CD4-positive, alpha-beta T cell treated with Interleukin-15 for 4 hours (primary cell): ENCODE measurements around the gene DISC1.
"Not testable (repeated sequence)": the region's sequence is repeated elsewhere in the genome, so short reads cannot be mapped to it uniquely, and the experiment has no call there.

Experiments used
- DNase-seq: peaks from one replicate; pipeline ENCODE4 v3.0.0-alpha.2; 2020; ENCODE audit warnings: low spot score

DISC1 gene

DNA sequence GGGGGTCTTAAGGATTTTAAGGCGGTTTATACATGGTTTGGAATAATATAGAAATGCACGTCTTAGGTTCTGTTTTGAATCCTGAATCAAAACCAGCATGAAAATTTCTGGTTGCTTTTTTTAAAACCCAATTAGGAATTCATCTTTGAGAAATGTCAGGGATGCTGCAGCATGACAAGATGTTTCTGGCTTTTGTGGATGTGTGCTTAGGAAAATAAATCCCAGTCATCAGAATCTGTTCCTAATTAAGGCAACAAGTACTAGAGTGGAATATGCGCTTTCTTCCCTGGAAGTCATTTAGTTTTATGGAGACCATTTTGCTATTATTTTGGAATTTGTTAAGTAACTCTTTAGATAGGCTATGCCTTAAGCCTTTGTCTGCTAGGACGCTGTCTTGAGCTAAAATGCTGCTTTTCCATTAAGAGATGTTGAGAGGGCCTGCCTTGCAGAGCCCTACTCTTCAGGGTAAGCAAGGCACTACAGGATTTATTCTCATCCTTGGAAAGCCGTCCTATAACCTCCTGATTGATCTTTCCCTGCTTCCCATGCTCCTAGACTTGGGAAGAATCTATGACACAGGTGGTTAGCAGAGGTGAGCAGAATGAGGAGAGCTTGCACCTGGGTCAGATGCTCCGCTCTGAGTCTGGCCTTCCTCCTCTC, 332.8 kb downstream of the DISC1 start:
- no peak for DNase-seq

DNA sequence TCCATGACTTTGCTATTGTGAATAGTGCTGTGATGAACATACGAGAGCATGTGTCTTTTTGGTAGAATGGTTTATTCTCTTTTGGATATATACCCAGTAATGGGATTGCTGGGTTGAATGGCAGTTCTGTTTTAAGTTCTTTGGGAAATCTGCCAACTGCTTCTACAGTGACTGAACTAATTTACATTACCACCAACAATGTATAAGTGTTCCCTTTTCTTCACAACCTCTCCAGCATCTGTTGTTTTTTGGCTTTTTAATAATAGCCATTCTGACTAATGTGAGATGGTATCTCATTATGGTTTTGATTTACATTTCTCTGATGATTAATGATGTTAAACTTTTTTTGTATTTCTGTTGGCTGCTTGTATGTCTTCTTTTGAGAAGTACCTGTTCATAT, 335.2 kb downstream of the DISC1 start:
- DNase-seq = not testable (repeated sequence)

DNA sequence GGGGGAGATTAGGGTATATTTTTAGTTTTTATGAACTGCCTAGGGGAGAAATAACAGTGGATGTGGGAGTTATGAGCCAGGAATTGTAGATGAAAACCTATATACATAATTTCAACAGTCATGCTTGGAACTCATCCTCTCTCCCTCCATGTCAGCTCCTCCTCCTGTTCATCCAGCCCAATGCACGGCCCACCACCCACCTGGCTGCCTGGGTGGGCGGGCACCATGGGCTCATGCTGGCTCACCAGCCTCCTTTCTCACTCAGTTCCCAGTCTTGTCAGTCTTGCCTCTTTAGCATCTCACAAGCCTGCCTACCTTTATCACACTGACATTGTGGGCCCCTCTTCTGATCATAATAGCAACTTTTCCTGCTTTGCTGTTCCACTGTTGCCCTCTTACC, 336.0 kb downstream of the DISC1 start:
- DNase-seq = no peak

DNA sequence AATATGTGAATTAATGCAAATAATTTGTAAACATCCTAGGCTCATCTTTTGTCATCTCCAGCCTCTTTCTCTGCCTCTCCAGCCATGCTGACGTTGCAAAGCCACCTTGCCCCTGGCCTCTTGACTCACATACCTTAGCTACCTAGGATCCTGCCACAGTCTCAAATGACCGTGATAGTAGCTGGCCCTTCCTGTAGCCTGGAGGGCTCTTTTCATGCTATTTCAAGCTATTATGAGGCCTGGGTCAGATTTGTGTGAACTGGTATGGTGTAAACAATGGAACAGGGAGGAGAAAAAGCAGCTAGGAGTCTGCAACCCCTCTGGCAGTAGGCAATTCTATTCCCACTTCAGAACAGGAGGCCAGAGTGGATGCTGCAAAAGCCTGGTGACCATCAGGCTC, 337.7 kb downstream of the DISC1 start:
- no peak for DNase-seq

DNA sequence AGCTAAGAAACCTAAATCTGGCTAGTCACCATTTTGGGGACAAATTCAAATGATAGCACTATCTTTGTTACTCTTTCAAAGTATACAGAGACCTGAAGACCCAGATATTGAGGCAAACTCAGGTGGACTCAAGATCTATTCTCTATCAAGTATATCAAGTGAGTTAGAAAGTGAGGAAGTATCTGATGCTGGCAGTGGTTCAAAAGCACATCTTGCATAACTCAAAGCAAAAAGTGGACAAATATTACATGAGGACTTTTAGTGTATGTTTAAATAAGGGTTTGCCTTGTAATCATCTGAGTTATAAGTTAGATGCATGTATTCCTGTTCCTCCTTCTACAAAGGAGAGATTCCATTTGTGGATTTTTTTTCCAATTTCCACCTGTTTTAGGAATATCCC, 338.4 kb downstream of the DISC1 start:
- no peak for DNase-seq

DNA sequence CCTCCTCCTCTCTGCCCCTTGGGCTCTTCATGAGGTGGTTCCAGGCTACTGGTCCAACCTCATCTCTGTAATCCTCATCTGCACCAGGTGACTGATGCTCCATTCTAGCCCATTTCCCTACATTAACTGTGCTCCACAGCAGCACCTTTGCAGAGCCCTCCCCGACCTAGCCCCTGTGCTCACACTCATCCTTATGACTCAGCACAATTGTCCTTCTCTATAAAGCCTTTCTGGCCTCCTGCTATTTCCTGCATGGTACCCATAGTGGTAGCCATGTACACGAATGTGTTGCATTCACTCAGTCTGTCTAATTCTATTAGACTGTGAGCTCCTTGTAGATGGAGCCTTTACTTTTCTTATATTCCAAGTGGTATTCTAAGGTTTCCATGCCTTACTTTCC, 339.0 kb downstream of the DISC1 start:
- DNase-seq = no peak

DNA sequence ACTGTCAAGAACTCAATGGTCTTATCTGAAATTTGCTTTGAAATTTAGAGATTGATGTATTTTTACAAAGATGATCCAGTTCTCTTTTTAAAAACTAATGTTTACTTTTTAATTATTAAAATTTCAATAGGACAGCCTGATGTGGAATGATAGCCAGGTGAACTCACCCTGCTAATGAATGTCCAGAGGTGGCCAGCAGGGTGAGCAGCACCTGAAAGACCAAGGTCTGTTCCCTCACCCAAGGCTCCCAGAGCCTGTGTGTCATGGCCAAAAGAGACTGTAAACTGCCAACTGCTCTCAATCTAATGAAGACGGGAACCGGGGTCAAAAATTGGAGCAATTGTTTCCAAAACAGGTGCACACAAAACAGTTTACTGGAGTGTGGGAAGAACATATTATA, 340.4 kb downstream of the DISC1 start:
- DNase-seq = no peak

DNA sequence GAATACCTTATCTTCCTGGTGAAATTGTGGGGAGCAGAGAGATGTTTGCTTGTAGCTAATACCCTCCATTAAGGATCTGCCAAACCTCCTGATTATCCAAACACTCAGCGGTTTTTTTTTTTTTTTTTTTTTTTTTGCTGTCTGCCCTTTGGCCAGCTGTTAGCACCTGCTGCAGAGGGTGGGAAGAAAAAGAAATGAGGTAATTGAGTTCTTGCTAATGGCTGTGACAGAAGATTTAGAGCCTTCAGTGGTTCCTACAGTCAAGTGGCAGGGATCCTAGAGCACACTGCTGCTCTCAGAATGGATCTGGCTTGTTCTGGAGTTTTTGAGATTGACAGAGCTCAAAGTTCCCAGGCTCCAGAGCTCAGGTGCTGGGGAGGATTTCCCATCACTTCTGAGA, 342.5 kb downstream of the DISC1 start:
- no peak for DNase-seq

DNA sequence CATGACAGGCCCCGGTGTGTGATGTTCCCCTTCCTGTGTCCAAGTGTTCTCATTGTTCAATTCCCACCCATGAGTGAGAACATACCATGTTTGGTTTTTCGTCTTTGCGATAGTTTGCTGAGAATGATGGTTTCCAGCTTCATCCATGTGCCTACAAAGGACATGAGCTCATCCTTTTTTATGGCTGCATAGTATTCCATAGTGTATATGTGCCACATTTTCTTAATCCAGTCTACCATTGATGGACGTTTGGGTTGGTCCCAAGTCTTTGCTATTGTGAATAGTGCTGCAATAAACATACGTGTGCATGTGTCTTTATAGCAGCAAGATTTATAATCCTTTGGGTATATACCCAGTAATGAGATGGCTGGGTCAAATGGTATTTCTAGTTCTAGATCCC, 343.2 kb downstream of the DISC1 start:
- DNase-seq = not testable (repeated sequence)

DNA sequence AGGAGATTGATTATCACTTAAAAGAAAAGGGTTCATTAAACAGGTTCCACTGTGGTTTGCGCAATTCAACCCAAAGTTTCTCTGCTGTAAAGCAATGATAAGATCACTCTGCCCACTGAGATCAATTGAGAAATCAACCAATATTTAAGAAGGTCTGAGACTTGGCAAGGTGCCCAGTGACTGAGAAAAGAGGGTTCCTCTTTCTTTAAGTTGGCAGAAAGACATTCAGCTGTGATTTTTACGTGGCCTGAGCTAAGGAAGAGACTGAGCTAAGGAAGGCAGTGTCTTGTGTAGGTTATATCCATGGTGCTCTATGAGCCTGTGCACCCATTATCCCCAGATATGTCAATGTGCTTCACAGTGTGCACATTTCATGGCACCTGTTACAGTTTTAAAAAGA, 344.1 kb downstream of the DISC1 start:
- DNase-seq = no peak

DNA sequence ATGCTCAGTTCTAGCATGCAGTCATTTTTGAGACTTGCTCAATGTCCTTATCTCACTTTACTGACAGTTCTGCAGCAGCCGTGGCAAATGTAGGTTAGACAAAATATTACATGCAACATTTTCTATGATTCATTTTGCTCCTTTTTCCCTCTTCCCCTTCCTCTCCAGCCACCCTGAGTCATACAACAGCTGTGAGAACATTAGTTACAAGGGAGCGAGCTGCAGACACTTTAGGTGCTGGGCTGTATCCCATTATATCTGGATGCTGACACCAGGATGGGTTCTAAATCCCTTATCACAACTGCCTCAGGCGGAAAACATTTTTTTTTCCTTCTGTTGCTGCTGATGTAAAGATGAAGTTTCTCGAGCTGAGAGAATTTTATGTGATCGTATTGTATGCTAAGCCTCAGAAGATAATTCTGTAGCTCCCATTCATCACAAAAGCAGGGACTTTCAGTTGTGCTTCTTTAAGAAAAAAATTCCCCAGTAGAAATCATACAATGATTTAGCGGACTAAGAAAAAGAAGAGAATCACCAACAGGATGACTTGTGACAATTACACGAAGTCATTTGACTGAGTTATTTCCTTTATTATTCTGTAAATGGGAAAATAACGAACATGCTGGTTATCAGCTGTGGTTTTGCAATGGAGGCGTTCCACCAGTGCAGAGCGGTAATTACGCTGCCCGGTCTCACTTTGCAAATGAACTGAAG, 345.0 kb downstream of the DISC1 start:
- DNase-seq = no peak

DNA sequence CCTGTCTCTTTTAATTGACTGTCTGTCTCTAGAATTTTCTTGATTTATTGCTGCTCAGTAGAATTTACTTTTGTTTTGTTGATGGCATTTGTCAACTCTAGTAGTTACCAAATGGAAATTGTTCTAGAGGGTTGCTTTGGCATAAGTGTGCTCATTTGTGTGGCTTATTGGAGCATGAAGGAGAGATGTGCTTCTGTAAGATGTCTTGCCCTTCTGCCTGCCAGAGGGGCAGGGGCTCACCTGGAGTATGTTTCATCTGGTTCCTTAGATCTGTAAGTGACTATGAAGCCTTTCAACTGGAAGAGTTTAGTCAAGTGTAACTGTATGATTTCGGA, 345.5 kb downstream of the DISC1 start:
- no peak for DNase-seq

DNA sequence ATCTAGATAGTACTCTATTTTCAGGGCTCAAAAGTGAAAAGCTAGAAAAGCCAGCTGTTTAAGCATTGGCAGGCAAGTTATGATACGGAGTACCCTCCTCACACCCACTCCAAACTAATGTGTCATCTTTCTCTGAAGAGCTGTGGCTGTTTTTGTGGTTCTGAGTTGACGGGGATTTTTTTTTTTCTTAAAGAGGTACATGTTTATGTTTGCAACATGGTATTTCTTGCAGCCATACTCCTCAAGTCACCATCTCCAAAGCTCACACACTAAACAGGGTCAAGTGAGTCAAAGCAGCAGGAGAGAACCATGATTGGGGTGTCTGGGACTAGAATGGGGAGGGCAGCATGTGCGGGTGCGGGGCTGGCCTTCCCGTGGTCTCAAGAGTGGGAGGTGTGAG, 347.2 kb downstream of the DISC1 start:
- DNase-seq = peak; percentile 4

DNA sequence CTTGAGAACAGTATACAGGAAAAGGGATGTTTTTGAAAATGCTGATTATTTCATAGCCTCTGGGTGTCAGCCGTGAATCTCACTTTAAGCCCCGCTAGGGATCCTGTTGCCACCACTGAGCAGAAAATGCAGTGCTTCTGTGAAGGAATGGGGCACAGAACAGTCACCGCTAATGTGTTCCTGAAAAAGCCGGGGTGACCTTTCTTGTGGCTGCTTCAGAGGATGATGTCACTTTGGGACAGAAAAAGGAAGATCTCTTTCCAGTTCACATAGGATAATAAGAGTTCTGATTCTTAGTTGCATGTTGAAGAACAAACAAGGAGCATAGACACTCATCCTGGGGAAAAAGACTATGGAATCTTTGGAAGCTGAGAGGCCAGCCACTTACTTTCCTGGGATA, 349.6 kb downstream of the DISC1 start:
- DNase-seq = no peak

DNA sequence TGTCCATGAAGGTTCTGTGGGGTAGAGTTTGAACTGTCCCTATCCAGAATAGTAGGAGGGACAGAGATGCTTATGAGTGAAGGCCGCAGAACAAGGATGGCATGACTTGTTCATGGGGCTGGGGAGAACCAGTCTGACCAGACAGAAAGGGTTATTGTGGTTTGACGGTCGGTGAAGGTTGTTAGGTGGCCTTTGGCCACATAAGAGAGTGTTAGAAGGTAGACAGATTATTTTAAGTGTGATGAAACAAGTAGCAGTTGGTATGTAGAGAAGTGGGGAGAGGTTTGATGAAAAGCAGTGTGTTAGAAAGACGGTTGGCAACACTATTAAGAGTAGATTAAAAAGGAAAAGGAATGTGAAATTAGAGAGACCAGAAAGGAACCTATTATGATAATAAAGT, 355.1 kb downstream of the DISC1 start:
- DNase-seq = no peak

DNA sequence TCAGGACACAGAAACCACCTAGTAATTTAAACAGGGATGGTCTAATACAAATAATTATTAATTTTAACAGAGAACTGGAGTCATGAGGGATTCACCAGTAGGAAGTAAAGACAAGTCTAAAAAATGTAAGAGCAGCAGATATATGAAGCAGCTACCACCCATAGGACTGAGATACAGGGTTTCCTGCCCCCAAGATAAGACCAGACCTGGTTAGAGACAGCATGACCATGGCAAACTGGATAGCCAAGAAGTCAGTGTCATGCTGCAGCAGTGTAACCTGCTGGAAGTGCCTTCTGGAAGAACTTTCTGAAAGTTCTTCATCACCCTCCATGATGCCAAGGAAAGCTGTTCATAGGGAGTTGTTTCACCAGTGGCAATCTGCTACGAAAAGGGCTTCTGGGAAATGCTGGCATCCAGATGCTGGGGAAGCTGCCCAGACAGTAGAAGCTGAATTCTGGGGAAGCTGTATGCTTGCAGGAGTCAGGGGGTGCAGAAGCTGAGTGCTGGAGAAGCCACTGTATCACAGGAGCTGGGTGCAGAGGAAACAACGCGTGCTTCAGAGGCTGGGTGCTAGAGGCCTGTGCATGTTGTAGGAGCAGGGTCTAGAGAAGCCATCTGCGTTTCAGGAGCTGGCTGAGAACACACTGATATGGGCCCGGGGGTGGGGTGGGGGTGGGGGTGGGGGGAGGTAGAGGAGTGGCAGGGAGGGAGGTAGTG, 356.4 kb downstream of the DISC1 start:
- no peak for DNase-seq

DNA sequence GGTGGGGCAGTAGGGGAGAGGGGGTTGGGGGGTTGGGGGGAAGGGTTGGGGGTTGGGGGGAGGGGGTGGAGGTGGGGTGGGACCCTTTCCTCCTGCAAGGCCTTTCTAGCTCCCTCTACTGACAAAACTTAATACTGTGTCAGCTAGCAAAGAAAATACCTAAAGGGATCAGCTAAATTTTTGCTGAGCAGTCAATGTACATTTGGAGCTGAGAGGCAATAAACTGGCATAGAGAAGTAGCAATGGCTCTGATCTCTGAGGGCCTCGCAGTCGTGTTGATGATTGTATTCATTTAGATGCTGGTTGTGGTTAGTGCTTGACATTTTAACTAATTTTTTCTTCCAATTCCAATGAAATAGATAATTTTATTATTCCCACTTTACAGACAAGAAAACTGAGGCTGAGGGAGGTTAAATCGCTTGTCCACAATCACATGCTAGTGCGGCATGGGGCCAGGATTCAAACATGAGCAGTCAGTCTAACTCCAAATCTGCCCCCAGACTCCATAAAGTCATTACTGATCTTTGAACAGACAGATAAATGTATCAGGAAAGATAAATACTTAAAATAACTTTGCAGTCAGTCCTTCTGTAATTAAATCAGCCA, 357.1 kb downstream of the DISC1 start:
- no peak for DNase-seq

DNA sequence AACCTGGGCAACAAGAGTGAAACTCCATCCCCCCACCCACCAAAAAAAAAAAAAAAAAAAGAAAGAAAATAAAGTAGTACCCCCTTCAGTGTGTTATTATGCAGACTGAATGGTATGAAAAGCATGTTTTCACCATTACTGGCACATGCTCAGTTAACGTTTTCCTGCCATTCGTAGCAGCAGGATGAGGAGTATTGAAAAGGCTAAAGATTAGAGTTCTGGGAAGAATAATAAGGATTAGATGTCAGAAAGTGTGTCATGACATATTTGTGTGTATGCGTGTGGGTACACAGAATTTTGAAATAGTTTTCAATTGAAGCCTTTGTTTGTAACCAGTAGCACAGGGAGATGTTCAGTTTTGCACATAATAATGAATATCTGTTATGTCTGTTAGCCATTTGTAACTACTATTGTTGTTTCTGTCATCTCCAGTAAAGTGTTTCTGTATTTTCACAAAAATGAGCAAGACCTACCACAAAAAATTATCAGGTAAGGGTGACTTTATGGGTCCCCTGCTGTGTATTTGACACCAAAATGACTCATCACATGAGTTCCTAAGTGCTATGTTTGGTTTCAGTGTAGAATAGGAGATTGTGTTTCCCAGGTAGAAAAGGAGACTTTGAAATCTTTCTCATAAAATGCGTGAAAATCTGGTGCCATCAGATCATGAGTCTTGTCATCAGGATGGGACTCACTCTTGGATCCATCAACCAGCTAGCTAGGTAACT, 358.9 kb downstream of the DISC1 start:
- no peak for DNase-seq

DNA sequence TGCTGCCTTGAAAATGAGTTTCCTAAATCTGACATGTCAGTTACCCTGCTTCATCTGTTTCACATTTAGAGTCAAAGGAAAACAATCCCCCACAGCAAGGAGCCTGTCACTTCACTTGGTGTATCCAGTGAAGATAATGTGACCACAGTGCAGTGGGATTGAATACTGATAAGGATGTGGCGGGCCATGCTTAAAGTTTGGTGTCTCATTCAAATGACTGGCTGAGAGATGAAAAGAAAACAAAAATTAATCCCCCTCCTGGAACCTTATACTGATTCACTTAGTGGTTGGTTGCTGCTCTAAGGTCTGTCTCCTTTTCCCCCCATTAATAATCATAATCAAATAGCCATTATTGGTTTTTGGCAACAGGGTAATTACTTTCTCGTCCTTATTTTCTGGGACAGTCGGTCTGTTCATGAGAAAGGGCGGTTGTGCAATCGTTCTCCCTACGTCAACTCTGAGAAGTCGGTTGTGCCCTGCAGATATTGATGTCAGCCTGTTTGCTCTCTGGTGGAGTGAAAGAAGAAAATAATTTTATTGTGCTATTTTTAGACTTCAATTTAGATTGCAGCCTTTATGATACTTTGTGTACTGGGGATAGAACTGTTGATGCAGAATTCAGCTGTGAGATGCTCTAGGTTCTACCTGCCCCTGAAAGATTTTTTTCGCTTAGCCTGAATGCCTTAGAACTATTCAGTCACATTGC, 360.2 kb downstream of the DISC1 start:
- DNase-seq = no peak

DNA sequence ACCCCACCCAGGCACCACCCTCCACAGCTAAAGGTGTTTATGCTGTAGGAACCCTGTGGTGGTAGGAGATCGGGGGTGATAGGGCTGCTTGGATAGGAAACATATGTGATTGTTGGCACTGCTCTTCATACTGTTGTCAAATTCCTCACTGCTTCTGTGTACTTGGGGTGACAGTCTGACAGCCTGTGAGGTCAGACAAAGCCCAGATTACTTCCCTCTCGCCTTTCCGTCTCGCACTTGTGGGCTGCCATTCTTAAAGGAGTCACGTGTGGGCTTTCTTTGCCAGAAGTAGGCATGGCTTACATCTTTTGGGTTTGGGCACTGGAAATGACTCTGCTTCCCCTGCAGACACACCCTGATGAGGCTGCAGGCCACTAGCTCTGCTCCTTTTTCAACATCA, 363.8 kb downstream of the DISC1 start:
- no peak for DNase-seq

DNA sequence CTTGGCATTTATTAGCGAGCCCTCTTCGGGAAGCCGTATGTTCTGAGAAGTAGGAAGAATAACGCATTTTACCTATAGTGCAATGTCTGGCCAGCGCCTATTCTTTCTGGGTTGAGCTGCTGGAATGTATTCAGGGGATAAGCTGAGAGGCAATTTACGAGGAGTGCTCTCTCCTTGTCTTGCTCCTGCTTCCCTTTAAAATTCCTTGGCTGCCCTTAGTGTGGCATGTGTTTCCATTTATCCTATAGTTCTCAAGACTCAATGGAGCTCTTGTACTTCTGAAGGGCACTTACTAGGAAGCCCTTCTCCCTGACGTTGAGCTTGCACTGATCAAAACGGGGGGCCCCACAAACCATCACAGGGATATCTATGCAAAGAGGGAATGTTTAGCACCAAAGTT, 364.6 kb downstream of the DISC1 start:
- no peak for DNase-seq

DNA sequence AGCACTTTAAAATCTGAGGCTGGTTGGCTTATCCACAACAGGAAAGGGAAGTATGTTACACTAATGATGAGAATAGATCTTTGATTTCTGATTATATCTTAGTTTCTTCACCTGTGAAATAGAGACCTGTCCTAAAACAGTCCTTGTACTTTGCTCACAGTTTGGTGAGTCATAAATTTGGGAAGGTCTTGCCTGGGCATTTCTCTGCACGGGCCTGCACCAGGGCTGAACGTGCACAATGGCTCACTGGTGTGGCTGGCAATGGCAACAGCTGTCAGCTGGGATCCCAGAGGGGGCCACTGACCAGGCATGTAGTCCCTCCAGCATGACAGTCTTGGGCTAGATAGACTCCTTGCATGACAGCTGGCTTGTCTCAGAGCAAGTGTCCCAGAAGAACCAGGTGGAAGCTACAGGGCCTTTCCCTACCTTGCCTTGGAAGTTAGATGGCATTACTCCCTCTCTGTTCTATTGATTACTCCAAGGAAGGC, 367.4 kb downstream of the DISC1 start:
- DNase-seq = no peak
